GM06990 (cell line): ENCODE data around the gene IMP4.

ENCODE experiments used
- DNase-seq: peaks from one replicate; pipeline ENCODE4 v3.0.0-alpha.2; 2011; ENCODE audit not compliant: insufficient read length; ENCODE audit errors: extremely low read depth
- H3K27me3 ChIP-seq: replicated peaks from 2 replicates; pipeline ENCODE4 v1.6.0; 2011; ENCODE audit warnings: low read length; ENCODE audit not compliant: control insufficient read depth, insufficient read depth
- H3K36me3 ChIP-seq: 2 replicates; pipeline ENCODE4 v1.5.1; 2011; ENCODE audit warnings: low read length; ENCODE audit not compliant: control insufficient read depth, insufficient read depth
- H3K4me3 ChIP-seq: replicated peaks from 2 replicates; pipeline ENCODE4 v1.5.1; 2011; ENCODE audit warnings: low read depth, mild to moderate bottlenecking, control low read depth, low read length
- TF ChIP-seq, protein P1 (sequence below): IDR thresholded peaks from 2 replicates; pipeline ENCODE4 v1.5.1; 2011; ENCODE audit warnings: low read length, control low read depth, mild to moderate bottlenecking, inconsistent platforms; ENCODE audit not compliant: insufficient read depth, poor library complexity, severe bottlenecking

The IMP4 gene

DNA sequence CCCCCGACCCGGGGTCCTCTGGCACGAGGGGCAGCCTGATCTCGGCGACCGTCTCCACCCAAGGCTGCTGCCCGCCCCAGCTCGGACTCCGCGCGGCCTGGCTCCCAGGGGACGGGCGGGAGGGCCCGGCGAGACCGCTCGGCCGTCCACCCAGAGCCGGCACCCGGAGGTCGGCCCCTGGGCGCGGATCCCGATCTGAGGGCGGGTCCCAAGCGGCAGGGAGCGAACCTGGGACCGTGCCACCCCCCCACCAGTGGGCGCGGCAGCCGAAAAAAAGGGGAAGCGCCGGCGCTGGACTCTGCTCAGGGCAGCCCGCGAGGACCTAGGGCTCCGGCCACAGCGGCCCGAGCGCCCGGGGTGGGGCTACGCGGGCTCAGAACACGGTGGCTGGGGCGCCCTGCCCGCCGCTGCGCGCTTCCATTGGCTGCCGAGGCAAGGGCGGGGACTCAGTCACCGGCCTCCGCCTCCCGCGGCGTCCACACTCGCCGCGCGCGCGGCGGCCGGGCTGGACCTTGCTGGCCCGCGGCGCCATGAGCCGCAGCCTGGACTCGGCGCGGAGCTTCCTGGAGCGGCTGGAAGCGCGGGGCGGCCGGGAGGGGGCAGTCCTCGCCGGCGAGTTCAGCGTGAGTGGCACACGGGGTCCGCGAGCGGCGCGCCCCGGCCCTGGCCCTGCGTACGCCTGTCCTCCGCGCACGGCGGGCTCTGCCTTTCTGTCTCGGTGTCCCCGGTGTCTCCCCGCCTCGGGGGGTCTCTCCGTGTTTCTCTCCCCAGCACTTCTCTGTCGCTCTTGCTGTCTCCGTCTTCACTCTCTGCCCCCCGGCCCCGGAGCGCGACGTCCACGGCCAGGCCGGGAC lies 13.1 kb downstream of the IMP4 start, which contains the start of gene PTPN18:
TSS of gene PTPN18 (plus strand) at position 479 of the 854 bp plus-strand sequence. CDS start at position 531, 52 bp downstream.
- Histone ChIP-seq H3K36me3 (no peaks in the 10 kb centered on the region), H3K27me3 (no peaks in the 10 kb centered on the region), H3K4me3 (peak within 1 kb of the TSS; percentile 66)
- DNase-seq = peak; percentile 75
- TF ChIP-seq, protein P1, sequence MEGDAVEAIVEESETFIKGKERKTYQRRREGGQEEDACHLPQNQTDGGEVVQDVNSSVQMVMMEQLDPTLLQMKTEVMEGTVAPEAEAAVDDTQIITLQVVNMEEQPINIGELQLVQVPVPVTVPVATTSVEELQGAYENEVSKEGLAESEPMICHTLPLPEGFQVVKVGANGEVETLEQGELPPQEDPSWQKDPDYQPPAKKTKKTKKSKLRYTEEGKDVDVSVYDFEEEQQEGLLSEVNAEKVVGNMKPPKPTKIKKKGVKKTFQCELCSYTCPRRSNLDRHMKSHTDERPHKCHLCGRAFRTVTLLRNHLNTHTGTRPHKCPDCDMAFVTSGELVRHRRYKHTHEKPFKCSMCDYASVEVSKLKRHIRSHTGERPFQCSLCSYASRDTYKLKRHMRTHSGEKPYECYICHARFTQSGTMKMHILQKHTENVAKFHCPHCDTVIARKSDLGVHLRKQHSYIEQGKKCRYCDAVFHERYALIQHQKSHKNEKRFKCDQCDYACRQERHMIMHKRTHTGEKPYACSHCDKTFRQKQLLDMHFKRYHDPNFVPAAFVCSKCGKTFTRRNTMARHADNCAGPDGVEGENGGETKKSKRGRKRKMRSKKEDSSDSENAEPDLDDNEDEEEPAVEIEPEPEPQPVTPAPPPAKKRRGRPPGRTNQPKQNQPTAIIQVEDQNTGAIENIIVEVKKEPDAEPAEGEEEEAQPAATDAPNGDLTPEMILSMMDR = no peak

DNA sequence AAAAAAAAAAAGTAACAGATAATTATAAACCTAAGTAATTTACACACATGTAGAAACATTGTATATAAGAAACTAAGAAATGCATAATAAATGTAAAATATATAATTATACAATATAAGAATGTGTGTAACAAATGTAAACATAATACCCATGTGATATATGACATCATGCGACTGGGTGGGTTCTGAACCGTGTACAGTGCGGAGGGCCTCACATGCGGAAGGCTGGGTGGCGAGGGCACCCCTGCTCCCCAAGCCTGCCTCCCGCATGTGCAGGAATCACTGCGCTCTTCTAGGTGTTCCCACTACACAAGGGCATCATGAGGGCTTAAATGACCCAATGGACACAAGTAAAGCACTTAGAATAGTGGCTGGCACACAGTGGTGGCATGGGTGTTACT lies 15.2 kb downstream of the IMP4 start:
- Histone ChIP-seq H3K4me3 (no peak overlapping the region), H3K27me3 (no peaks in the 10 kb centered on the region), H3K36me3 (no peaks in the 10 kb centered on the region)
- TF ChIP-seq, protein P1 = no peak
- DNase-seq = no peak

DNA sequence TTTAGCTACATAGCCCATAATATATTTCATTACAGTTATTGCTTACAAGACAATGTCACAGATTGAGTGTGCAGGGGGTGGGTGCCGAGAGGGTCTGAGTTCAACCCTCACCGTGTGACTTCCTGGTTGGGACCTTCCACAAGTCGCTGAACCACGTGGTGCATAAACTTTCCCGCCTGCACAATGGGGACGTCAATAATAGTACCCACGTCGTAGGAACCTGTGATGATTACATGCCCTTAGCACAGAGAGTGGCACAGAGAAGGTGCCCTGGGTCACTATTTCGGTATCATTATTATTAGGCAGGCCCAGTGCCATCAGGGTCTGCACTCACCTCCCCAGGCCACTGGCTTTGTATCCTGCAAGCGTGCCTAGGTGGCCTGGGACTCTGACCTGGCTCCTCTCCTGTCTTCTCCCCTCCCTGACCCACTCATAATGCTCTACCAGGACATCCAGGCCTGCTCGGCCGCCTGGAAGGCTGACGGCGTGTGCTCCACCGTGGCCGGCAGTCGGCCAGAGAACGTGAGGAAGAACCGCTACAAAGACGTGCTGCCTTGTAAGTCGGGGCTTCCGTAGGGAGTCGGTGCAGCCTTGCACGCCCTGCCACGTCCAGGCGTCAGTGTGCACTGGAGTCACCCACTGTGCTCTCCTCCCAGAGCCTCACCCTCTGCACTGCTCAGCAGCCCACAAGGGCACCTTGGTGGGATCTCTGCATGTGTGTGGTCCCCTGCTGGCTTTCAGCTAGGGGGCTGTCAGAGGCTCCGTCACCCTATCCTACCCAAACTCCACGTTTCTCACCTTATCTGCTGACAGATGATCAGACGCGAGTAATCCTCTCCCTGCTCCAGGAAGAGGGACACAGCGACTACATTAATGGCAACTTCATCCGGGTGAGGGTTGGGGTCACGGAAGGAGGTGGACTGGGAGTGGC lies 16.0 kb downstream of the IMP4 start:
- Histone ChIP-seq H3K4me3 (no peak overlapping the region), H3K27me3 (no peaks in the 10 kb centered on the region), H3K36me3 (no peaks in the 10 kb centered on the region)
- no peak for DNase-seq
- TF ChIP-seq, protein P1 = no peak

DNA sequence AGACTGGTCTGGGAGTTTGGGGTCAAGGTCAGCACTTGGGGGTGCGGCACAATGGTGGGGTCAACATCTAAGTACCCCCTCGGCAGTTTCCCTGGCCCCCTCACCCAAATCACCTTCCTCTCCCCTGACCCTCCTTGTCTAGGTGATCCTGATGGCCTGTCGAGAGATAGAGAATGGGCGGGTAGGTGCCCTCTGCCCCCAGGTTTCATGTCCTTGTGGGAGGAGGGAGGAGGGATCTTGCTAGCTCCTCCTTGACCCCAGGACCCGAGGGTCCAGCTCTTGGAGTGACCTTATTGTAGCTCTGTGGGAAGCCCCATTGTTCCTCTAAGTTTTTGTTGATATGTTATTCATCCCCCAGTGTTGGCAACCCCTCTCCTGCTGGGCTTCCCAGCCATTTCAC lies 16.8 kb downstream of the IMP4 start:
- Histone ChIP-seq H3K27me3 (no peaks in the 10 kb centered on the region), H3K4me3 (no peak overlapping the region), H3K36me3 (no peaks in the 10 kb centered on the region)
- TF ChIP-seq, protein P1 = no peak
- DNase-seq = no peak

DNA sequence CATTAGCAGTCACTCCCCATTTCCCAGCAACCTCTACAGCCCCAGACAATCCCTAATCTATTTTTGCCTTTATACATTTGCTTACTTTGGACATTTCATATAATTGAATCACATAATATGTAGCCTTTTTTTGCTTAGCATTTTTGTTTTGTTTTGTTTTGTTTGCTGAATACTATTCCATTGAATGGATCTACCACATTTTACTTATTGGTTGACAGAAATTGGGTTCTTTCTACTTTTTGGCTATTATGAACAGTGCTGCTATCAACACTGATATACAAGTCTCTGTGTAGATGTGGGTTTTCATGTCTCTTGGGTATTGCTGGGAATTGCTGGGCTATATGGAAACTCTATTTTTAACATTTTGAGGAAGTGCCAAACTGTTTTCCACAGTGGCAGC lies 20.8 kb downstream of the IMP4 start:
- H3K36me3 ChIP-seq = no peaks in the 10 kb centered on the region
- DNase-seq = no peak
- TF ChIP-seq, protein P1 = no peak
- no peaks in the 10 kb centered on the region for H3K27me3 ChIP-seq
- no peak overlapping the region for H3K4me3 ChIP-seq
